Cardiac muscle cell (in vitro differentiated cells and primary cell): ENCODE results near the gene C16orf89. TPM values are rescaled to one million over a fixed set of nuclear protein-coding genes. Genes with fewer than 3 reads are reported as not detected.

Experiments used
- DNase-seq, 2 donors: peaks; one replicate each; pipeline versions ENCODE4 v3.0.0 to v3.0.0-alpha.2; 2010 to 2017; ENCODE audit warnings: low read depth in 1 of 2, low spot score in 1 of 2
- H3K27ac ChIP-seq: fragments of 200-600 bp; sonication (generic); 2 replicates; pipeline ENCODE4 v1.5.1; 2016
- H3K27me3 ChIP-seq: fragments of 200-600 bp; sonication (generic); 2 replicates; pipeline ENCODE4 v1.6.0; 2016; ENCODE audit warnings: control low read depth
- H3K36me3 ChIP-seq: fragments of 200-600 bp; sonication (generic); 2 replicates; pipeline ENCODE4 v1.5.1; 2016; ENCODE audit warnings: control low read depth
- H3K4me1 ChIP-seq: fragments of 200-600 bp; sonication (generic); 2 replicates; pipeline ENCODE4 v1.8.1; 2017; ENCODE audit warnings: low read depth, mild to moderate bottlenecking, mixed run types
- H3K4me3 ChIP-seq: fragments of 200-600 bp; sonication (generic); 2 replicates; pipeline ENCODE4 v1.5.1; 2016; ENCODE audit warnings: mild to moderate bottlenecking
- H3K9me3 ChIP-seq: fragments of 200-600 bp; sonication (generic); 2 replicates; pipeline ENCODE4 v1.5.1; 2017; ENCODE audit warnings: low read depth, mild to moderate bottlenecking, control low read depth
- polyA plus RNA-seq: library from polyadenylated mRNA; unstranded; fragments of >200 nt; fragmentation: Nextera tagmentation; extraction: Ambion mirVana; gene quantifications from 2 replicates; pipeline ENCODE4 v1.2.1, GENCODE V29; 2016
- total RNA-seq: library from RNA; depleted of rRNA; stranded (reverse); fragments of >200 nt; gene quantifications from 2 replicates; pipeline ENCODE4 v1.2.3, GENCODE V29; 2016
- TF ChIP-seq, protein P1 (sequence below): IDR thresholded peaks from 2 replicates; pipeline ENCODE4 v1.5.1; 2012; ENCODE audit warnings: low read depth, mild to moderate bottlenecking, low read length

Gene C16orf89
- total and polyA plus RNA-seq, 2 experiments from 2014 or later, result 0.62 TPM; not detected in 1

DNA sequence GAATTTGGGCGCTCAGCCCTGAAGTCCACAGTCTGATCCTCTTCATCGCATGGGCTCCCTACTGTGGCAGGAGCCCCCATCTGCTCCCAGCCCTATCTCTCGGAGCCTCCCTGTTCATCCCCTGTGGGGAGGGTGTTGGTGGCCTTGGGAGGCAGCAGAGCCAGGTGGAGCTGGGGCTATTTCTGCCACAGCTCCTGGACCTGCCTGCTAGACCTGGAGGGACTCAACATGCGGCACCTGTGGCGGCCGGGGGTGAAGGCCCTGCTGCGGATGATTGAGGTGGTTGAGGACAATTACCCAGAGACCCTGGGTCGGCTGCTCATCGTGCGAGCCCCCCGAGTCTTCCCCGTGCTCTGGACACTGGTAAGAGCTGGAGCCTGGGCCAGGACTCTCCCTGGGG lies 62.5 kb downstream of the C16orf89 start:
- H3K4me3 ChIP-seq, result no peak overlapping the region
- no peaks in the 10 kb centered on the region for H3K9me3 ChIP-seq
- TF ChIP-seq, protein P1, sequence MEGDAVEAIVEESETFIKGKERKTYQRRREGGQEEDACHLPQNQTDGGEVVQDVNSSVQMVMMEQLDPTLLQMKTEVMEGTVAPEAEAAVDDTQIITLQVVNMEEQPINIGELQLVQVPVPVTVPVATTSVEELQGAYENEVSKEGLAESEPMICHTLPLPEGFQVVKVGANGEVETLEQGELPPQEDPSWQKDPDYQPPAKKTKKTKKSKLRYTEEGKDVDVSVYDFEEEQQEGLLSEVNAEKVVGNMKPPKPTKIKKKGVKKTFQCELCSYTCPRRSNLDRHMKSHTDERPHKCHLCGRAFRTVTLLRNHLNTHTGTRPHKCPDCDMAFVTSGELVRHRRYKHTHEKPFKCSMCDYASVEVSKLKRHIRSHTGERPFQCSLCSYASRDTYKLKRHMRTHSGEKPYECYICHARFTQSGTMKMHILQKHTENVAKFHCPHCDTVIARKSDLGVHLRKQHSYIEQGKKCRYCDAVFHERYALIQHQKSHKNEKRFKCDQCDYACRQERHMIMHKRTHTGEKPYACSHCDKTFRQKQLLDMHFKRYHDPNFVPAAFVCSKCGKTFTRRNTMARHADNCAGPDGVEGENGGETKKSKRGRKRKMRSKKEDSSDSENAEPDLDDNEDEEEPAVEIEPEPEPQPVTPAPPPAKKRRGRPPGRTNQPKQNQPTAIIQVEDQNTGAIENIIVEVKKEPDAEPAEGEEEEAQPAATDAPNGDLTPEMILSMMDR, result no peak

DNA sequence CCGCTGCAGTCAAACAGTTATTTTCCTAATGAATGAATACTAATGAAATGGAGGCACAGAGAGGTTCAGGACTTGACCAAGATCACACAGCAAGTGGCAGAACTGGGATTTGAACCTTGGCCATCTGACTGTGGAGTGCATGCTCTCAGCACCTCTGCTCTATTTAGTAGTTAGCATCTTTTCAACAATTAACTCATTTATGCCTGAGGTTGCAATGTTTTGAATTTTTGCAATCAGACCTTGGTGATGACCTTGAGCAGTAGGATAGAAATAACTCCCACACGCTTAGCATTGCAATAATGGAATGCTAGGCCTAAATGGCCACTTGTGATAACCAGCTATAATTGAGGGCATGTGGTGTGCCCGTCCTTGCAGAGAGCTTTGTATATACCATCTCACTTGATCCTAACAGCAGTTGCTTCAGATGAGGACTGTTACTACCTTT lies 63.0 kb downstream of the C16orf89 start:
- Histone ChIP-seq H3K9me3 (no peaks in the 10 kb centered on the region), H3K4me3 (no peak overlapping the region), H3K27me3 (no peaks in the 10 kb centered on the region), H3K27ac (peak overlapping the region; percentile 59), H3K36me3 (no peaks in the 10 kb centered on the region), H3K4me1 (peaks cover 9% of the 10 kb centered on the region)
- TF ChIP-seq, protein P1, result no peak
- peak in 1 of 2 donors; percentile 47 for DNase-seq

More for the DNA sequence above, 62.5 kb downstream of the C16orf89 start:
- Histone ChIP-seq H3K36me3 (no peaks in the 10 kb centered on the region), H3K27me3 (no peaks in the 10 kb centered on the region), H3K4me1 (peaks cover 9% of the 10 kb centered on the region), H3K27ac (peak overlapping the region; percentile 59)
- no peak for DNase-seq

DNA sequence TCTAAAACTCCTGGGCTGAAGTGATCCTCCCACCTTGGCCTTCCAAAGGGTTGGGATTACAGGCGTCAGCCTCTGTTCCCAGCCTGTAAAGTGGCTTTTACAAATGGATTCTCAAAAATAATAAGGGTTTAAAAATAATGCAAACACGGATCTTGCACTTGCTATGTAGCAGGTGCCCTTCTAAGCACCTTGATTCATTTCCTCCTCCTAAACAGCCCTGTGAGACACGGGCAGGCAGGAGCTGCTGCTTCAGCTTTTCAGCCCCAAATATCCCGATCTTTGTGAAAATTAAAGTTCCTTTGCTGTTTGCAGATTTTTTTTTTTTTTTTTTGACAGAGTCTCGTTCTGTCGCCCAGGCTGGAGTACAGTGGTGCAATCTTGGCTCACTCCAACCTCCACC lies 63.8 kb downstream of the C16orf89 start:
- Histone ChIP-seq H3K9me3 (no peaks in the 10 kb centered on the region), H3K4me1 (peaks cover 9% of the 10 kb centered on the region), H3K27me3 (no peaks in the 10 kb centered on the region), H3K27ac (no peak overlapping the region), H3K36me3 (no peaks in the 10 kb centered on the region), H3K4me3 (no peak overlapping the region)
- TF ChIP-seq, protein P1, result no peak
- DNase-seq, result no peak

DNA sequence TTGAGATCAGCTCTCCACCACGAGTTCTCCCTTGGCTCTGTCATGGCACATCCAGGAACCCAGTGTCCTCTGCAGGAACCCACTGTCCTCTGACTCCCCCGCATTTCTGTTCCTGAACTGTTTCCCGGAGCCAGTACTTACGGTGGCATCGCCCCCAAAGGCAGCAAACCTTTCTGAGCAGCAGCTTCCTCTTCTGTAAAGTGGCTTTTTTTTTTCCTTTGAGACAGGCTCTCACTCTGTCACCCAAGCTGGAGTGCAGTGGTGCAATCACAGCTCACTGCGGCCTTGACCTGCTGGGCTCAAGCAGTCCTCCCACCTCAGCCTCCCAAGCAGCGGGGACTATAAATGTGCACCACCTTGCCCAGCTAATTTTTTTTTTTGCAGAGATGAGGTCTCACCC lies 64.2 kb downstream of the C16orf89 start:
- TF ChIP-seq, protein P1, result no peak
- no peaks in the 10 kb centered on the region for H3K27me3 ChIP-seq
- peaks cover 9% of the 10 kb centered on the region for H3K4me1 ChIP-seq
- H3K36me3 ChIP-seq, result no peaks in the 10 kb centered on the region
- no peak overlapping the region for H3K4me3 ChIP-seq
- no peaks in the 10 kb centered on the region for H3K9me3 ChIP-seq
- DNase-seq, result no peak
- H3K27ac ChIP-seq, result no peak overlapping the region

DNA sequence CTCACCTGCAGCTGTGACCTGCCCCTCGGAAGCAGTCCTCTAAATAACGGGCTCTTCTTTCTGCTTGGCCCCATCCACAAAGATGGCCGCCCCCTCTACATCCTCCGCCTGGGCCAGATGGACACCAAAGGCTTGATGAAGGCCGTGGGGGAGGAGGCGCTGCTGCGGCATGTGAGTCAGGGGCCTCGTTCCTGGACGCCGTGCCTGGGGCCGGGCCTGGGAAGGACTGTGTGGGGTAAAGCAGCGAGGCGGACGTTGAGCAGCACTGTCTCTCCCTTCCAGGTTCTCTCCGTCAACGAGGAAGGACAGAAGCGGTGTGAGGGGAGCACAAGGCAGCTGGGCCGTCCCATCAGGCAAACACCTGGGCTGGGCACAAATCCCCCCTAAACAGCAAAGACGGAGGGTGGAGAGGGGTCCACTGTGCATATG lies 65.2 kb downstream of the C16orf89 start:
- DNase-seq, result no peak
- Histone ChIP-seq H3K27me3 (no peaks in the 10 kb centered on the region), H3K9me3 (no peaks in the 10 kb centered on the region), H3K36me3 (no peaks in the 10 kb centered on the region), H3K4me1 (peaks cover 9% of the 10 kb centered on the region), H3K4me3 (no peak overlapping the region), H3K27ac (no peak overlapping the region)
- TF ChIP-seq, protein P1, result no peak
